Measurements from ENCODE around the gene VPS29. TPM values are rescaled to one million over a fixed set of nuclear protein-coding genes. Genes with fewer than 3 reads are reported as not detected.

Gene VPS29
- total and polyA plus RNA-seq, 12 donors = 83.7 to 175 (median 91.5) TPM

DNA sequence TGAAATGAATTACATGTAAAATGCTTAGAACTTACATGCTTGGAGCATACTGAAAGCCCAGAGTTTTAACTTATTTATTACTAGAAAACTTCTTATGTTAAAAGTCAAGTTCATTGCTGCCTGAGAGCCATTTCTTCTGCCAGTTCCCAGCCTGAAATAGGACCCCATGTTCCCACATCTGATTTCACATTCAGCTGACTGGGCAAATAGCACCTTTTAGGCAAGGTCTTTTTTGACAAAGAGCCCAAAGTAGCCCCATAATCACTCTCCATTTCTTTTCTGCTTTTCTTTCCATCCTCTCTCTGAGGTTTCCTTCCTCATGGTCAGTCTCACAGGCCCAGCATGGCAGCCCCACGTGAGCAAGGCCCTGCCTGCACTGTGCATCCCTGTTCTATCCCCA is 50.6 kb downstream of the VPS29 start:
- peaks cover 0 to 66% (median 10%) of the 10 kb centered on the region in 9 donors for H3K36me3 ChIP-seq
- no peak for ATAC-seq
- no peaks in the 10 kb centered on the region for H3K27me3 ChIP-seq
- peak overlapping the region in 5 of 10 donors; percentile 1 to 99 (median 91) for H3K27ac ChIP-seq
- peaks cover 0 to 54% (median 22%) of the 10 kb centered on the region in 9 donors for H3K4me1 ChIP-seq
- TF ChIP-seq, protein P1, sequence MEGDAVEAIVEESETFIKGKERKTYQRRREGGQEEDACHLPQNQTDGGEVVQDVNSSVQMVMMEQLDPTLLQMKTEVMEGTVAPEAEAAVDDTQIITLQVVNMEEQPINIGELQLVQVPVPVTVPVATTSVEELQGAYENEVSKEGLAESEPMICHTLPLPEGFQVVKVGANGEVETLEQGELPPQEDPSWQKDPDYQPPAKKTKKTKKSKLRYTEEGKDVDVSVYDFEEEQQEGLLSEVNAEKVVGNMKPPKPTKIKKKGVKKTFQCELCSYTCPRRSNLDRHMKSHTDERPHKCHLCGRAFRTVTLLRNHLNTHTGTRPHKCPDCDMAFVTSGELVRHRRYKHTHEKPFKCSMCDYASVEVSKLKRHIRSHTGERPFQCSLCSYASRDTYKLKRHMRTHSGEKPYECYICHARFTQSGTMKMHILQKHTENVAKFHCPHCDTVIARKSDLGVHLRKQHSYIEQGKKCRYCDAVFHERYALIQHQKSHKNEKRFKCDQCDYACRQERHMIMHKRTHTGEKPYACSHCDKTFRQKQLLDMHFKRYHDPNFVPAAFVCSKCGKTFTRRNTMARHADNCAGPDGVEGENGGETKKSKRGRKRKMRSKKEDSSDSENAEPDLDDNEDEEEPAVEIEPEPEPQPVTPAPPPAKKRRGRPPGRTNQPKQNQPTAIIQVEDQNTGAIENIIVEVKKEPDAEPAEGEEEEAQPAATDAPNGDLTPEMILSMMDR (IDR thresholded peaks at IDR 0.05) = no peak
- H3K9me3 ChIP-seq = no peaks in the 10 kb centered on the region
- H3K4me3 ChIP-seq = no peak overlapping the region
- no peak for DNase-seq
- intact Hi-C loops (cut with DNase I) = loop anchor here in 8 of 10 donors (2.0 to 10.0 kb wide), 9 partner anchors 46 to 438 kb away; no protein-coding TSS in a partner anchor
- WGBS, 2 donors = 65 to 81% methylated on average over 1 of the region's 1 CpG

DNA sequence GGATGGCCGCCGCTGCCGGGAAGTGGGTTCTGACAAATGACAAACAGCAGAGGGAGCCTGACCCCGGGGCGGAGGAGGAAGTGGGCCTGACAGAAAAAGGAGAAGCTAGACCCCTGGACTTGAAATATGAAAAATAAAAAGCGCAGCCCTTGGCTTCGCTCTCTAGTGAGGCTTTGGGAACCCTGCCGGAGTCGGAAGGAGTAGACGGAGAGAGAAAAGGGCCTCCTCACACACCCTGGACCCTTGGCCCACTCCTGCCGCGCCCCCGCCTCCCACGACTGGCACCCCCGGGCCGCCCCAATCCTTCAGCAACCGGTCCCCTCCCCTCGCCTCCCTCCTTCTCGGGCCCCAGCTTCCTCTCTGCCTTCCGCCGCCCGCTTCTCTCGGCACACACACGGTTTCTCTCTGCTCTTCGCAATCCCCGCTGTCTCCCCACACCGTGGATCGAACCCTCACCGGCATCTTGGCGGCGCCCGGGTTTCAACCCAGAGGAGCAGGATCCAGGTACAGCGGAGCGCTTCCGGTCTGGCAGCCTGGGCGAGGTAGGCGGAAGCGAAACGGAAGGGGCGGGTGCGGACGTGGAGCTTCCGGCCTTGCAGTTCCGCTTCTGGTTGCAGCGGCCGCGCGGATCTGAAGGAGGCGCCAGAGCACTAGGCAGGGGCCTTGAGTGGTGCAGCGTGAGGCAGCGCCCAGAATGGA is 52.0 kb downstream of the VPS29 start, which contains the start of gene ARPC3:
Gene ARPC3, minus strand, starts transcription at position 539 of the 699 bp plus-strand sequence. Its CDS starts 77 bp downstream, at position 462.
- peak within 1 kb of the TSS; percentile 61 to 95 (median 81) for H3K4me3 ChIP-seq
- H3K27me3 ChIP-seq = no peaks in the 10 kb centered on the region
- H3K4me1 ChIP-seq = peaks cover 0 to 49% (median 22%) of the 10 kb centered on the region in 9 donors
- peaks cover 0 to 67% (median 9%) of the 10 kb centered on the region in 9 donors for H3K36me3 ChIP-seq
- no peaks in the 10 kb centered on the region for H3K9me3 ChIP-seq
- ATAC-seq = peak; percentile 98 to 100 (median 99)
- WGBS, 2 donors = 1% methylated on average over 43 to 51 of the region's 51 CpGs
- intact Hi-C loops (cut with DNase I) = loop anchor here in 8 of 10 donors (1.0 to 10.0 kb wide), 11 partner anchors 47 to 439 kb away; no protein-coding TSS in a partner anchor
- TF ChIP-seq, protein P1 (IDR thresholded peaks at IDR 0.05) = peak; percentile 69 to 97 (median 88)
- DNase-seq = peak; percentile 94 to 95
- peak within 1 kb of the TSS; percentile 80 to 99 (median 94) for H3K27ac ChIP-seq

DNA sequence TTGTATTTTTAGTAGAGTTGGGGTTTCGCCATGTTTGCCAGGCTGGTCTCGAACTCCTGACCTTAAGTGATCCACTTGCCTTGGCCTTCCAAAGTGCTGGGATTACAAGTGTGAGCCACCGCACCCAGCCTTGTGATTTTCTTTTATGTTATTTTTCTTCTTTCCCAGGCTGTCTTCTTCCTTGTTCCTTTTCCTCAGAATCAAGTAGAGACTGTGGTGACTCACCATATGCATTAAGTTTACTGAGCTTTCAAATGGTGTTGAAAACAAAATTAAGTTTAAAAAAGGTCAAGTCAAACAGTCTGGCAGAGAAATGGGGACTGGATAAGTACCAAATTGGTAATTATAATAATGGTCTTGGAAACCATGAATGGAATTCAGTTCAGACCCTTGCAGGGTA is 57.5 kb downstream of the VPS29 start:
- Histone ChIP-seq H3K27me3 (no peaks in the 10 kb centered on the region), H3K9me3 (no peaks in the 10 kb centered on the region), H3K36me3 (peaks cover 0 to 91% (median 44%) of the 10 kb centered on the region in 9 donors), H3K27ac (no peak overlapping the region), H3K4me1 (peaks cover 0 to 40% (median 19%) of the 10 kb centered on the region in 9 donors), H3K4me3 (no peak overlapping the region)
- TF ChIP-seq, protein P1 (IDR thresholded peaks at IDR 0.05) = no peak
- no peak for ATAC-seq
- DNase-seq = no peak
- intact Hi-C loops (cut with DNase I) = no loop called here
- 95 to 96% methylated on average over 3 of the region's 3 CpGs for WGBS, 2 donors

Other genes starting within 250 kb of the VPS29 start
- 1,000 to 10,000 TPM; 1,003 to 4,750 (median 1,632) TPM for gene ATP2A2, start 220.9 kb downstream of the VPS29 start, total RNA-seq
- 100 to 1,000 TPM; 316 to 678 TPM for gene ATP2A2, start 220.9 kb downstream of the VPS29 start, polyA plus RNA-seq
- gene ANAPC7, start 98.4 kb downstream of the VPS29 start, total RNA-seq = 10 to 100 TPM; 28.9 to 42.6 (median 34.5) TPM
- gene ANAPC7, start 98.4 kb downstream of the VPS29 start, polyA plus RNA-seq = 10 to 100 TPM; 36.0 to 54.6 TPM
- gene ARPC3, start 51.8 kb downstream of the VPS29 start, total RNA-seq = 100 to 1,000 TPM in 2 of 10 donors, 10 to 100 TPM in 8; 71.9 to 168 (median 82.6) TPM
- 100 to 1,000 TPM; 195 to 212 TPM for gene ARPC3, start 51.8 kb downstream of the VPS29 start, polyA plus RNA-seq
- gene GPN3, start 33.9 kb downstream of the VPS29 start, total RNA-seq = 10 to 100 TPM; 25.3 to 37.5 (median 31.1) TPM
- gene GPN3, start 33.9 kb downstream of the VPS29 start, polyA plus RNA-seq = 10 to 100 TPM in 1 of 2 donors, 1 to 10 TPM in 1; 9.4 to 46.7 TPM
- gene FAM216A, start 33.3 kb downstream of the VPS29 start, total RNA-seq = 1 to 10 TPM; 2.4 to 9.2 (median 5.4) TPM
- gene FAM216A, start 33.3 kb downstream of the VPS29 start, polyA plus RNA-seq = 10 to 100 TPM in 1 of 2 donors, 1 to 10 TPM in 1; 8.1 to 27.2 TPM
- gene RAD9B, start 220 bp upstream of the VPS29 start, total RNA-seq = 1 to 10 TPM in 4 of 10 donors, under 1 TPM in 6; 0.23 to 1.6 (median 0.95) TPM
- 1 to 10 TPM in 1 of 2 donors, not detected in 1; 4.9 TPM for gene RAD9B, start 220 bp upstream of the VPS29 start, polyA plus RNA-seq
- 100 to 1,000 TPM in 1 of 10 donors, 10 to 100 TPM in 9; 66.0 to 162 (median 79.4) TPM for gene PPTC7, start 81.2 kb upstream of the VPS29 start, total RNA-seq
- 10 to 100 TPM; 18.9 to 20.4 TPM for gene PPTC7, start 81.2 kb upstream of the VPS29 start, polyA plus RNA-seq
- 10 to 100 TPM; 14.2 to 31.9 (median 25.2) TPM for gene TCTN1, start 112.0 kb upstream of the VPS29 start, total RNA-seq
- gene TCTN1, start 112.0 kb upstream of the VPS29 start, polyA plus RNA-seq = 10 to 100 TPM; 16.2 to 49.6 TPM
- gene HVCN1, start 187.0 kb upstream of the VPS29 start, total RNA-seq = 10 to 100 TPM in 5 of 10 donors, 1 to 10 TPM in 5; 5.1 to 74.1 (median 9.0) TPM
- gene HVCN1, start 187.0 kb upstream of the VPS29 start, polyA plus RNA-seq = 10 to 100 TPM; 15.4 to 17.9 TPM
- 100 to 1,000 TPM; 116 to 248 (median 137) TPM for gene PPP1CC, start 240.8 kb upstream of the VPS29 start, total RNA-seq
- 10 to 100 TPM; 66.0 to 84.2 TPM for gene PPP1CC, start 240.8 kb upstream of the VPS29 start, polyA plus RNA-seq

Data from heart right ventricle (tissue), 16 donors.